GM11168 (cell line): ENCODE data around the gene SERPINE2.

Experiments
- in situ Hi-C: fragments of 300-500 bp; cut with MboI; formaldehyde crosslinking; loops from one replicate; pipeline ENCODE4 v1.12.0; 2022; ENCODE audit warnings: low sequenced_read_pairs; ENCODE audit not compliant: unreplicated experiment

Gene SERPINE2

DNA sequence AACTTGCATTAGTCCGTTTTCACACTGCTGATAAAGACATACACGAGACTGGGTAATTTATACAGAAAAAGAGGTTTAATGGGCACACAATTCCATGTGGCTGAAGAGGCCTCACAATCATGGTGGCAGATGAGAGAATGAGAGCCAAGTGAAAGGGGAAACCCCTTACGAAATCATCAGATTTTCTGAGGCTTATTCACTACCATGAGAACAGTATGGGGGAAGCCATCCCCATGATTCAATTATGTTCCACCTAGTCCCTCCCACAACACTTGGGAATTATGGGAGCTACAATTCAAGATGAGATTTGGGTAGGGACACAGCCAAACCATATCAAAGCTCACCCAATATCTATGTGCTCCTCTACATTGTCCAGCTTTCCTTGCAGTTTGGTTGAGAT lies 16.0 kb upstream of the SERPINE2 start:
- in situ Hi-C loops = no loop called here

DNA sequence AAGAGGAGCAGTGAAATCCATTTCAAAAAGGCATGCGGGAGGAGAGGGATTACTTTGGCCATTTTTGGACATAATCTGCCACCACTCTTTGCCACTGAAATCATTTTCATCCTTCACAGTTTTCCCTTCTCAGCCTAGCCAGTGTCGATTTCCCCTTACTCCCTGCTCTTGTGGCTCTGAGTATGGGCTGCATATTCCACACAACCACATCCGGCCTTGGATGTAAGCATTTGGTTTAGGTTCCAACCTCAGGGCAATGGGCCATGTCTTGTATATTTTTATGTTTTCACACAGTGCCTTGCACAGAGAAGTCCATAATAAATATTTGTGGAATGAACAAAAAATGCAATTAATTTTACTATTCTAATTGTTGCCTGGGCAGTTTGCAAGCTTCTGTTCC lies 7.7 kb upstream of the SERPINE2 start:
- in situ Hi-C loops = no loop called here

DNA sequence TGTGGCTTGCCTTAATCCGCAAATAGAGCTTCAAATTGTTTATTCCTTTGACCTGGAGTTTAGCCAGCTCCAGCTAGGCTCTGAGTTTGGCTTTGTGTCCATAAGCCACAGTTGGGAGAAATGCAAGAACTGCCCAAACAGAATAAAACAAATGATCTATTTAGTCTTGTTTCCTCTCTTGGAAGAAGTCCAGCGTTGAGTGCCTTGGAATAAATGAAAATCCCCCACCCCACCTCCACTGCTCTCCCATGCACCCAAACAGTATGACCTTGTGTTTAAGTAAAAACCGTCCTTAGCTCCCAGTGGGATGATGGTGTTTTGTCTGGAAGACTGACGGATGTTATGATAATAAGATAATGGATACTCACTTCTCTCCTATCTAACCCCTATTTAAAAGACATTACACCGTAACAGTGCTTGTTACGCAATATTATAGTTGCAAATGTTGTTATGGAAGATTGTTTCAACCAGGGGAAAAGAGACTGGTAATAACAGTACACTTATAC lies 3.2 kb upstream of the SERPINE2 start:
- in situ Hi-C loops = no loop called here

DNA sequence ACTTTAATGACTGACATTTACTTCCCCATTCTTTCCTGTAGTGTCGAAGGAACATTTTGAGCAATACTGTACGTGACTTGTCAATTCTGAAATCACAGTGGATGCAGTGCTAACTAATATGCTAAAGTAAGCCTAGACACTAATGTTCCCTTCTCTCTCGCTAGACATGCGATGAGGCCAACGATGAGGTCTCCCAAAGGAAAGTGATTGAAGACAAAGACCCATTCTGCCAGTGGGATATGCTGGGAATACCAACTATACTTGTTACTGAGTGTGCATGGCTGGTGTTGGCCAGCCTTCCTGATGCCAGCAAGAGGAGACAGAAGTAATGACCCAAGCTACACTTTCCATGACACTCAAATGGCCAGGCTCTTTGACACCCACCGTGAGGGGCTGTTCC lies 2.5 kb upstream of the SERPINE2 start:
- in situ Hi-C loops = no loop called here

DNA sequence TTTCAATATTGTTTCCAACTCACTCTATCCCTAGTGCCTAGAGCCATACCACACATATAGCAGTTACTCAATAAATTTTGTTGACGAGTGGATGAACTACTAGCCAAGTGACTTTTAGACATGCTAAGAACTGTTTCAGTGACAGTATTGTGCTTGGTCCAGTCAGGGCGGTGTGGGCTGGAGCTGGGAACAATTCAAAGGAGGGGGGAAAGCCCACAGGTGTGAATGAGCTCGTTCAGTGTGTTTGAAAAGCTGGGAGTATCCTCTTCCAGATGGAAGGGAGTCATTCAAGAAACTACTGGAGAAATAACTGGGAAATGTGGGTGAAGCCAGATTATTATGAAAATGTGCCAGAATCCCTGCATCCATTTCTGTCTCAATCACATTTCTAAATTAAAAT lies 1.7 kb upstream of the SERPINE2 start:
- in situ Hi-C loops = no loop called here

DNA sequence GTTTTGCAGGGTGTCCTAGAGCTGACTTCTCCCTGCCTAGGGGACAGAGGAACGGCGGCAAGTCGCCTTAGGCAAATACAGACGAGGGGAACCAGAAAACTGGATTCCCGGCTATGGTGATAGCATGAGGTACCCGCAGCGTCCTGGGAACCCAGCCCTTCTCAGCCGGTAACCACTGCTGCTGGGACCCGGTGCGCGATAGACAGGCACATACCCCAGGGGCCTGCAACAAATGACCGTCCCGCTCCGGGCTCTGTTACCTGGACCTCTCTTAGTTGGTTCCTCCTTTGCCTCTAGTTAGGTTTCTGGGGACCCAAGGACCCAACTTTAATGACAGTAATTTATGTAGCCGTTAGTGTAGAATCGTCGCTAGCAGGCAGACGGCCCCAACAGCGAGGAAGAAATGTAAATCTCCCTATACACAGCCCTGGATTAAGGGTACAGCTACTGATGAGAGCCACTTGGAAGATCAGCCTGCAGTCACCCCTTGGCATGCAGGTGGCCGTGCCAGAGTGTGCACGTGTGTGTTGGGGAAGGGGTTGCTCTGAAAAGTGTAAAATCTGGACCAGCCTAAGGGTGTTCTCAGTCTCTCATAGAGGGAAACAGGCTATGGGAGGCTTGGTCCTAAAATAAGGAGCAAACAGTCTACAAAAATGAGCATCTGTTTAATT lies 819 bp upstream of the SERPINE2 start:
- in situ Hi-C loops = no loop called here

DNA sequence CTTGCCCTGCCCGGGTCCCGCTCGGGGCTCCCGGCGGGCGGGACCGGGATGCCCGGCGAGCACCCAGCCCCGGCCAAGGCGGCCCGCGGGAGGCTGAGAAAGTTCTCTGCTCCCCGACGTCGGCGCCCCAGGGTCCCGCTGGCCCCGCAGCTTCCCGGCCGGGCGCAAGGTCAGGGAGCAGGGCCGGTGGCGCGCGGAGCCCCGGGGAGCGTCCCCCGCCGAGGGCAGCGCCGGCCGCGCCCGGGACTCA lies 331 bp downstream of the SERPINE2 start:
- in situ Hi-C loops = no loop called here

DNA sequence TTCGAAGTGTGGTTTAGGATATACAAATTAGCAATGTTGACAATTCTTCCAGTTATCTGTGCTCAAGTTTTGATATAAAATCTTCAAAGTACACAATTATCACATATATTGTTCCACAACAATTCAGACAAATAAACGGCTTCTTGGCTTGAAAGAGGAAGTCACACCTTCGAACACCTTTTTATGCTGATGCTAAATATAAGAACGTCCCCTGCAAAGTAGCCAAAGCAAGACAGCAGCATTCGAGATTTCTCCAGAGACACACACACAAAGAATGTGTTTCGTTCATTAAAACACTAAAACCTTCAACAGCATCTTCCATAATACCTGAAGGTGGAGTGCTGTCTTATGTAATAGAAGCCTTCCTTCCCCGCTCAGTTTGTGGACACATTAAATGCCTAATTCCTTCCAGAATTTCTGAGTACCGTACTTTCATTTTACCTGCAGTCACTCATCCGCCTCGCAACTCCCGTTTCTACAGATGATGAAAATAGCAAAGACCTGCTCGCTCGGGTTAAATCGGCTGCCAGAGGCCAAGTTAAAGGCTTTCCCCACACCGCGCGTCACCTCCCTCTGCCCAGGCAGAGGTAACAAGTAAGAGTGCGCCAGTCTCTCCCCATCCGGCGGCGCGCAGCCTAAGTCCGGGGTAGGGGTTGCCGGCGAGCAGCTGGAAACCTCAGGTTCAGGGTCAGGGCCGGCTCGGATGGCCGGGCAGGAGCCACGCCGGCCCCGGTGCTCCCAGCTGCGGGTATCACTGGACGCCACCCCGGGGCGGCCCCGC lies 847 bp downstream of the SERPINE2 start:
- in situ Hi-C loops = no loop called here

DNA sequence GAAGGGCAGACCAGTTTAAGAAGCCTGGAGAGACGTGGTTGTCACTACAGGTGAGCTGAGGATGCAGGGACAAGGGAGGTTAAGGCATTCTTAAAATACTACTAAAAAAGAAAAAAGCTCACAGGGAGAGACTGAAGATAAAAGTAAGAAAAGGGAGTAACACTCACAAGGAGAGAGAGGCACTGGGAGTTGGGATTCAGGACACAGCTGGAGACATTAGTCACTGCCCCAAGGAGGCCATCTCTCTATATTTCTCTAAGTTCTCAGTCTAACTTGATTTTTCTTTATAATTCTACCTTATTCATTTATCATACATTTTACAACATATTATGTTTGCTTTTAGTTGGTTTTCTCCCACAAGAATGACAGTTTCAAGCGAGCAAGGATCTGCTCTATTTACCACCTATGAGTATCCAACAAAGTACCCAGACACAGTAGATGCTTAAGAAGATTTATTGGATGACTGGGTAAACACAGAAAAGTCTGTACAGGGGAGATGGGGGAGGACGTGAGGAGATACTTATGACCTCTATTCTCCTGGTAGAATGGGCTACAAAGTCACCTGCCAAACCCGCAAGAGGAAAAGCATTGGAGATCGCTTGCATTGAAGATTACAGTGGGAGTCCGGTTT lies 2.2 kb downstream of the SERPINE2 start:
- in situ Hi-C loops = no loop called here

DNA sequence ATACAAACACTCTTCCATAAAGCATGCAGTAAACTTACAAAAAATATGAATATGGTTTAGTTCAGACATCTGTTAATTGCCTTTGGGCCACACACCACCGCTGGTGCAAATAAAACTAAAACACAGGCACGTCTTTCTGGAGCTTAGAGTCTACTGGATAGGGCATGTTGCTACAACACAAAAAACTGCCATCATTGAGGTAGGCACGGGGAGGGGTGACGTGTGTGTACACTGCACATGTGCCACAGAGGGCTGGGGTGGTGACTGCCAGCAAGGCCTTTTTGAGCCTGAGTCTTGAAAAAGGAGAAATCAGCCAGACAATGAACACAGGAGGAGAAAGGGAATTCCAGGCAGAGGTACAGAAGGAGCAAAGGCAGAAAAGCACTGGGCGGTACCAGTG lies 5.1 kb downstream of the SERPINE2 start:
- in situ Hi-C loops = no loop called here

DNA sequence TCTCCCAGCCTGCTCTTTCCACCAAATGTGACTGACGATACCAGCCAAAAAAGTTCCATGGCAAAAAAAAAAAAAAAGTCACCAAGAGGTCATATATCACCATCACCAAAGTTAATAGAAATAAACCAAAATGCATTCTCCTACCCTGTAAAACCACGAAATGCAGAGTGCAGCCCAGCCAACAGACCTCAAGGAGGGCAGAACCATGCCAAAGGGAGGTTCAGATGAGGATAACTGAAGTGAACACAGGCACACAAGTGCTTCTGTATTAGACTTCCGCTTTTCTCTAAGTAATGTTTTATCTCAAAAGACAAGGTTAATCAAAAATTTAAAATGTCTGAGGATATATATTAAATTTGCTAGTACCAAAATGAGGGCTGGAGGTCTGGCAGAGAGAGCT lies 5.5 kb downstream of the SERPINE2 start:
- in situ Hi-C loops = no loop called here

DNA sequence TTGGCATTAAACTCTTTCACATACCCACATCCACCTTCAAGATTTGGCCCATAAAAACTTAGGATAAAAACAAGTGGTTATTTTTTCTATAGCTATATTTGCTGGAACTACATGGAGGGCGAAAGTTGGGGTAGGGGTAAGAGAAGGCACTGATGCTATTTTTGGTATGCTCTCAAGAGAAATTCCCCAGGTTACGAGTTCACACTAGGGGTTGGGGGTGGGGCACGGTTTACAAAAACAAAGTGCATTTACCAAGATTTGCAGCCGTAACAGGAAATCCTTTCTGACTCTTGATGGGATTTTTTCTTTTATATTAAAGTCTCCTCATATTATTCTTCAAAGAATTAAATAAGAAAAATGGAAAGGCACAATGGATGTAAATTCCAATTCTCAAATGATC lies 6.8 kb downstream of the SERPINE2 start:
- in situ Hi-C loops = no loop called here

DNA sequence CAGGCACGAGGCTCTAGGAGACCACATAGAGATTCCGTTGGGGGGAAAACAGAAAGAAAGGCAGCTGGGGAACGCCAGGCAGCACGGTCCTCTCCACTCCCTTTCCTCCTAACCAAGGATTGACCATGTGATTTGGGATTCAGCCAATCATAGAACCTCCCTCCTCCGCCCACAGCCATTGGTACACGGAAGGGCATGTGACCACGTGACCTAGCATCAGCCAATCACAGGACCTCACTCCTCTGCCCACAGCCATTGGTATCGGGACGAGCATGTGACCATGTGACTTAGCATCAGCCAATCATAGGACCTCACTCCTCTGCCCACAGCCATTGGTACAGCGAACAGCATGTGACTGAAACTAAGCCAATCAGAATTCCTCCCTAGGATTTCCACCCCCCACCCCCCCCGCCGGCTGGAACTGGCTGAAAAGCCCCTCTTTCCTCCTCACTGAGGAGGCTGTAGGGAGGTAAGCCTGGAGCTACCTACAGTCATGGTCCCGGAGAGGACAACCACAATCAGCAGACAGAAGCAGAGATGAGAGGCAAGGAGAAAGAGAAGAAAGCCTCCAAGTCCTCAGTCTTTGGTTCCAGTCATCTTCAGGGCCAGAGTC lies 7.6 kb downstream of the SERPINE2 start:
- in situ Hi-C loops = no loop called here

DNA sequence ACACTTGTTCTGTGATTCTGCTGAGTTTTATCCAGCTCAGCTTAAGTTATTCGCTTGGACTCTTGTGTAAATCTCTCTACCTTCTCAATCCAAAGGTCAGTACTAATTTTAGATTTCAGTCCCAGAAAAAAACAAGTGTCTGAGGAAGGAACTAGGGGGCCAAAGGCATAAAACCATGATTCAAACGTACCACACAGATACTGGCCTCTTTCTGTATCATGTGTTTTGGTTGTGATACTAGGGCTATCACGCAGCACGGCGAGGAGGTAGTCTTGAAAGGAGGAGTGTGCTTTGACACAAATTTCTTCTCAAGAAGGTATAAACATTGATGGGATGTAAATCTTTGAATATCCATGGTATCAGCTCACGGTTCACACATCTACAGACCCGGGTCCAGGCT lies 8.3 kb downstream of the SERPINE2 start:
- in situ Hi-C loops = no loop called here

DNA sequence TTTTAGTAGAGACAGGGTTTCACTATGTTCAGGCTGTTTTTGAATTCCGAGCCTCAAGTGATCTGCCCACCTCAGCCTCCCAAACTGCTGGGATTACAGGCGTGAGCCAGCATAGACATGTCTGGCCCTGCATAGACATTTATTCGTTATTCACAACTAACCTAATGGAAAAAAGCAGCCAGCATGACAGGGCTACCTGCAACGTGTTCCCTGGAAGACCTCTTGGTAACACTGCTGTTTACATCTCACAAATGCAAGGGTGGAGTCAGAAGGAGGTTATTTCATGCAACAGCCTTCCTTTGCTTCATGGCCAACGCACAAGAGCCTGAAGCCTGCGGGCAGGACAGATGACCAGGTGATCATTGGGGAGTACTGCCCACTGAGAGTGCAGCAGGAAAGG lies 9.2 kb downstream of the SERPINE2 start:
- in situ Hi-C loops = no loop called here

DNA sequence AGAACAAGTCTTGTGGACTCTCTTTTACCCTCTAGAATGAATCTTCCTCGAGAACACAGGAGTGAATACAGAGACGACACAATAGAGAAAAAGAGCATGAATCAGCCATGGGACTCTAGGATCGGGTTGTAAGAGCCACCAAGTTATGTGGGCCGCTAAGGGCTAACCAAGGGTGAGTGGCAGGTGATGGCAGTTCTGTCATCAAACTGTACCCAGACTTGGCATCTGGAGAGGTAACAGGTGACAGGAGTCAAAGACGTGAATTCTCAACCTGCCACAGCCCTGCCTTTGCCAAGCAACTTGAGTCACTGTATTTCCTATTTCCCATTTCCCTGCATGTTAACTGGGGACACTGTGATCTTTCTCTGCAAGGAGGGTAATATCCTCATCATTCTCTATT lies 11.2 kb downstream of the SERPINE2 start:
- in situ Hi-C loops = no loop called here

DNA sequence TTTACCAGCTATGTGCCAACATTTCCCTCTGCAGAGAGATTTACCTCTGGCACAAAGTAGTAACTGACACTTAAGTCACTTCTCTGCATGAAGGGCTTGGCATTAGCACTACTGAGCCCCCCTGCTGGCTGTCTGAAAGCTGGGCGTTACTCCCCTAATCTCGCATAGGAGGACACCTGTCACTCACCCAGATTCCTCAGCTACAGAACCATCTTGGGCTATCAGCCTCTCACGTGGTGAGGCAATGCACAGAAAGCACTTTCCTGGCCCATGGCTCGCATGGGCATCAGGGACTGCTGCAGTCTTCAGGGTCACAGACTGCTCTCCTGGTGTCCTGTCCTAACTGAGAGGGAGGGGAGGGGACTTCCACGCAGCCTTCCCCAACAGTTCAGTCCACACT lies 12.0 kb downstream of the SERPINE2 start:
- in situ Hi-C loops = no loop called here

DNA sequence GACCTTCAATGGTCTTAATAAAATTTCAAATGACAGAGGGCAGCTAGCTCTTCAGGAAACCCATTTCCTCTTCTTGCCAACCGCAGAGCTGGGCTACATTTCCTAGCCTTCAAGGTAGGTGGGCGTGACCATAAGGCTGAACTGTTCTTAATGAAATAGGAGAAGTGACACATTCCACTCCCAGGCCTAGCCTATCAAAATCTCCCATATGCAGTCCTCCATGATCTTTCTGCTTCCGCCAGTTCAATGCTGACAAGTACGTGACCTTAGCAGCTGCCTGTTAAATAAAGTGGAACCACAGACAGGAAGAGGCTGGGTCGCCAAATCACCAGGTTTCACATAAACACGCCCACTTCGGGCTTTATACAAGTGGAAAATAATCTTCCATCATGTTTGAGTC lies 13.2 kb downstream of the SERPINE2 start:
- in situ Hi-C loops = no loop called here

DNA sequence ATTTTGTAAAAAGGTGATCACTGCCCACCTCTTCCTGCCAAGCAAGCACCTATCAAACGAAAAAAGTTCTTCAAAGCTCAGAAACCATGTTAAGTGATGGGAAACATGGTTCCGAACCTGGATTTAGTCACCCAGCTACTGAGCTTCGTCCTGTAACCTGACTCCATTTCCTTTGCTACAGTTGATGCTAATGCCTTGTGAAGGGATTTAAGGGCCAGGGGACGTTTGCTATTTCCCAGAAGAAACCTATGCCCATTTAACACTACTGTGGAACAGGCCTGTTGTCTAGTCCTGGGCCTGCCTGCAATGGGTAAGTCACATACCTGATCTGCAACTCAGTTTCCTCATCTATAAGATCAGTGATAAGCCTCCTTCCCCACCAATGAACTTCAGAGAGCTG lies 14.8 kb downstream of the SERPINE2 start:
- in situ Hi-C loops = no loop called here

DNA sequence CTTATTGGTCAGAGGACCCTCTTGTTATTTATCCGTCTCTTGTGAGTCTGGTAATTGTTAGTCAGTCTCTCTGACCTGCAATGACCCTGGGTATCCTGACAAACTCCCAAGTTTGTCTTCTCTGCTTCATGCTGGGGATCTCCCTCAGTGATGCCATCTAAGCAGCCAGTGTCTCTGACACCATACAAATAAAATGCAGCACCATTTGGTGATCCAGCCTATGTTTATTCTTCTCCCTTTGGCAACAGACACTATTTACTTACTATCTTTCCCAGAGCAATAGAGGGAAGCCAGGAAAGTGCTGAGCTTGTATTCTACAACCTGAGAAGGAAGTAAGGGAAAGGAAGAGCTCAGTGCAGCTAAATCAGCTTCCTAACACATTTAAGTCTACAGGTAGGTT lies 15.9 kb downstream of the SERPINE2 start:
- in situ Hi-C loops = no loop called here

DNA sequence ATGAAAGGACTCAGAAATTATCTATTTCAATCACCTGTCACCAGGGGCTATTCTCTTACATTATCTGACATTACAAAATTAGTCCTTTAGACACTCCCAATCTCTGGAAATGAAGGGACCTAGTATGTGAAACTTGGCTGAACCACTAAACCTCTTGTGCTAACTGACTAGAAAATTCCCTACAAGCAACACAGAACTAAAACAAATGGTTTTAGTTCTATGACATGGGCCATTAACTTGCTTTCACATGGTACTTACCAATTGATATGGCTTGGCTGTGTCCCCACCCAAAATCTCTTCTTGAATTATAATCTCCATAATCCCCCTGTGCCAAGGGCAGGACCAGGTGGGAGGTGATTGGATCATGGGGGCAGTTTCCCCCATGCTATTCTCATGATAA lies 16.6 kb downstream of the SERPINE2 start:
- in situ Hi-C loops = no loop called here
